GM12878 (cell line): ENCODE results near the gene CD34. TPM values are rescaled to one million over a fixed set of nuclear protein-coding genes. Genes with fewer than 3 reads are reported as not detected.

Experiments
- ATAC-seq: fragments of 200-7000 bp; cut with Tn5 transposase; 3 replicates; pipeline ENCODE4 v1.9.1; 2020; ENCODE audit warnings: mild to moderate bottlenecking, moderate library complexity
- BruUV-seq: library from RNA; stranded (reverse); fragments of 400-500 nt; replicated peaks from 2 replicates; lab custom pipeline; 2021; lab: Mats Ljungman, UMichigan
- CTCF ChIA-PET: fragments of 300-600 bp; sonication (Branson Sonifier 250); formaldehyde crosslinking; extraction: SDS; loops from one replicate; lab custom pipeline; 2021; ENCODE audit warnings: inconsistent platforms; lab: Yijun Ruan, JAX
- POLR2A ChIA-PET: fragments of 350-600 bp; formaldehyde crosslinking; extraction: SDS; loops from one replicate; lab custom pipeline; 2021; ENCODE audit warnings: inconsistent platforms; lab: Charles Lee
- RAD21 ChIA-PET: fragments of 300-600 bp; sonication (Branson Sonifier 250); formaldehyde crosslinking; loops from one replicate; lab custom pipeline; 2023; ENCODE audit warnings: antibody characterized with exemption; ENCODE audit not compliant: unreplicated experiment; lab: Charles Lee
- SMC1A ChIA-PET: fragments of 300-600 bp; sonication (Branson Sonifier 250); formaldehyde crosslinking; loops from one replicate; lab custom pipeline; 2023; ENCODE audit not compliant: unreplicated experiment, uncharacterized antibody; lab: Charles Lee
- DNase-seq: peaks from one replicate; pipeline ENCODE4 v3.0.0-alpha.2; 2011; ENCODE audit warnings: low read depth, low spot score
- FAIRE-seq: peaks from 3 replicates; lab custom pipeline; 2011; peaks lifted over from hg19 to GRCh38; lab: Jason Lieb, UNC
- H2AFZ ChIP-seq: 2 replicates; pipeline ENCODE4 v1.6.0; 2011; ENCODE audit warnings: low read depth, low read length, control low read depth; ENCODE audit not compliant: control insufficient read depth
- H3K27ac ChIP-seq: 2 replicates; pipeline ENCODE4 v1.5.1; 2011; ENCODE audit warnings: control low read depth; ENCODE audit not compliant: control insufficient read depth, insufficient read depth
- H3K27me3 ChIP-seq, 2 experiments: replicated peaks in 1 of 2; 2 replicates each; pipeline versions ENCODE4 v1.6.0 to v1.6.1; 2011; ENCODE audit warnings: low read length in 1 of 2; ENCODE audit not compliant: control insufficient read depth in 2 of 2, insufficient read depth in 2 of 2
- H3K36me3 ChIP-seq, 2 experiments: 2 replicates each; pipeline ENCODE4 v1.5.1; 2011; ENCODE audit warnings: low read length in 1 of 2; ENCODE audit not compliant: control insufficient read depth in 2 of 2, insufficient read depth in 2 of 2
- H3K4me1 ChIP-seq: 2 replicates; pipeline ENCODE4 v1.6.1; 2011; ENCODE audit warnings: mild to moderate bottlenecking, low read length, moderate library complexity, mixed read lengths; ENCODE audit not compliant: control insufficient read depth, insufficient read depth
- H3K4me2 ChIP-seq: 2 replicates; pipeline ENCODE4 v1.6.0; 2011; ENCODE audit warnings: control low read depth; ENCODE audit not compliant: control insufficient read depth, insufficient read depth
- H3K4me3 ChIP-seq: fragments of 200-600 bp; sonication (generic); 2 replicates; pipeline ENCODE4 v1.5.1; 2016
- H3K79me2 ChIP-seq: 2 replicates; pipeline ENCODE4 v1.6.0; 2011; ENCODE audit warnings: low read length; ENCODE audit not compliant: control insufficient read depth, insufficient read depth
- H3K9ac ChIP-seq: 2 replicates; pipeline ENCODE4 v1.8.0; 2011; ENCODE audit warnings: low read length, control low read depth, mixed read lengths; ENCODE audit not compliant: control insufficient read depth, insufficient read depth
- H3K9me3 ChIP-seq: replicated peaks from 3 replicates; pipeline ENCODE4 v1.5.1; 2011; ENCODE audit warnings: mild to moderate bottlenecking, low read length; ENCODE audit not compliant: control insufficient read depth, insufficient read depth
- H4K20me1 ChIP-seq: 2 replicates; pipeline ENCODE4 v1.6.0; 2011; ENCODE audit not compliant: control insufficient read depth, insufficient read depth
- BRCA1 ChIP-seq: IDR thresholded peaks from 2 replicates; pipeline ENCODE4 v1.6.1; 2011; ENCODE audit warnings: low read depth, low read length, improper control_type of control experiment
- CBX3 ChIP-seq: fragments of 200-600 bp; sonication (generic); IDR thresholded peaks from 2 replicates; pipeline ENCODE4 v1.6.1; 2016; ENCODE audit warnings: low read depth, borderline replicate concordance
- JUNB ChIP-seq: IDR thresholded peaks from 2 replicates; pipeline ENCODE4 v1.6.1; 2016; ENCODE audit warnings: antibody characterized with exemption, mild to moderate bottlenecking
- POLR2A ChIP-seq: IDR thresholded peaks from 2 replicates; pipeline ENCODE4 v1.6.1; 2011; ENCODE audit warnings: low read depth, mild to moderate bottlenecking, low read length
- RFX5 ChIP-seq: IDR thresholded peaks from 2 replicates; pipeline ENCODE4 v1.6.1; 2011; ENCODE audit warnings: low read depth, low read length, improper control_type of control experiment
- SP1 ChIP-seq: IDR thresholded peaks from one replicate; pipeline ENCODE4 v1.6.1; 2011; ENCODE audit warnings: low read depth, low read length
- ZNF274 ChIP-seq: IDR thresholded peaks from one replicate; pipeline ENCODE4 v1.8.0; 2011; ENCODE audit not compliant: insufficient read length, insufficient read depth
- WGBS: methylation state at CpG from one replicate; pipeline ENCODE4 v1.1.6; 2016; ENCODE audit warnings: low lambda C conversion rate; ENCODE audit not compliant: insufficient replicate concordance, insufficient coverage; ENCODE audit errors: missing lambda C conversion rate; 5-methylcytosine and 5-hydroxymethylcytosine counted together
- in situ Hi-C: fragments of 300-500 bp; cut with MboI; formaldehyde crosslinking; loops from 9 replicates; pipeline ENCODE4 v1.14.3; 2018; ENCODE audit warnings: mixed read lengths
- intact Hi-C: fragments of 100-400 bp; cut with micrococcal nuclease; formaldehyde crosslinking; loops from one replicate; pipeline ENCODE4 v1.14.2; 2022; ENCODE audit not compliant: unreplicated experiment
- polyA plus RNA-seq, 11 experiments: library from polyadenylated mRNA; depleted of rRNA in 4 of 11; unstranded in 6 of 11; stranded (reverse) in 5 of 11; fragments of >200 nt; fragmentation: Nextera tagmentation in 4 of 11; fragmentation: Illumina TruSeq in 1 of 11; extraction: Ambion mirVana in 4 of 11; extraction: Trizol in 1 of 11; gene quantifications; 1 replicate in 1 of 11; 2 replicates in 10 of 11; pipeline versions ENCODE4 v1.2.1 to v1.2.3, GENCODE V29; 2011 to 2016; ENCODE audit warnings: inconsistent platforms in 2 of 11, missing spikeins in 2 of 11, low read depth in 1 of 11
- total RNA-seq, 4 experiments: library from RNA; depleted of rRNA in 3 of 4; stranded (reverse); fragments of >200 nt in 3 of 4; fragmentation: Illumina TruSeq in 1 of 4; extraction: Trizol in 1 of 4; gene quantifications; 2 replicates each; pipeline versions ENCODE4 v1.2.1 to v1.2.3, GENCODE V29; 2013 to 2021

The CD34 gene
- total and polyA plus RNA-seq, 10 of the 15 experiments (the other 5 are each of a cell fraction or from before 2014, with no cell fraction given), result under 0.01 to 0.08 (median 0.02) TPM; not detected in 6

DNA sequence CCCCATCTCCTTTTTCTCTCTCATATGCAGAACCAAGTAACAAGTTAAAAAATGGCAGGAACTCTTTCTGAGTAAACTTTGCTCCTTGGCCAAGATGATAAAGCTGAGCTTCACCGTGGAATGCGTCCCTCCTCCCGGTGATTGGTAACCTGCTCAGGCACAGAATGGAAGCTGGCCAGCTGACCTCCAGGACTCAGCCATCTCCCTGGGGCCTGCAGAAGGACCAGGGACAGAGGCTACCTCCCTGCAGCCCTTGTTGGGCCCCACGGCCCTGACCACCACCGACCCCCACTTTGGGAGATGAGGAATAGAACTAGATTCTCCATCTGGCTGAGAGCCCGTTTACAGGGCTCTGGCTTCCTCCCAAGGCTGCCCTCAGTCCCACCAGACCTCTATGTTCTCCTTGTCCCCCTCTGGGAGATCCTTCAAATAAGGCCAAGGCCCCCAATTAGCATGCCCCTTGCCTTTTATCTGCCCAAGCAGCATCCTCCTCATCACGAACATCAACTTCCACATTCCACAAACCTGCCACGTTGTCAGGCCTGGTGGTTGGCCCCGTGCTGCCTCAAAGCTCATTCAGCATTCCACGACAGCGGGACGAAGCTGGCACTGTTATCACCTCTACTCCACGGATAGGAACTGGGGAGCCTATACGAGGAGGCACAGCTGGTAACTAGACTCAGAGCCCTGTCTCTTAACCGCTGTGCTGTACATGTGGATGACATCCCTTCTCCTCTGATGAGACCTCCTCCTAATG, 74.2 kb downstream of the CD34 start:
- 94% methylated on average over 15 of the region's 15 CpGs for WGBS
- Histone ChIP-seq H2AFZ (no peak overlapping the region), H3K4me2 (no peak overlapping the region), H3K9me3 (no peaks in the 10 kb centered on the region; the same call in 2 of the 3 replicates), H3K79me2 (no peaks in the 10 kb centered on the region; the same call in 1 of the 2 replicates), H3K9ac (no peak overlapping the region), H3K36me3 (peaks cover 0 to 4% of the 10 kb centered on the region in 2 experiments; a peak in 2 of 4 replicates), H4K20me1 (no peaks in the 10 kb centered on the region), H3K4me3 (no peak overlapping the region), H3K4me1 (peaks cover 22% of the 10 kb centered on the region), H3K27ac (no peak overlapping the region), H3K27me3 (no peaks in the 10 kb centered on the region)
- TF ChIP-seq ZNF274 (no peak), POLR2A (no peak), RFX5 (no peak), SP1 (no peak), CBX3 (no peak), BRCA1 (no peak), JUNB (no peak)
- SMC1A ChIA-PET, result interaction anchor here (12.0 kb wide), 1 partner anchor 30 kb away, joined by 444 read pairs; no protein-coding TSS in a partner anchor
- ATAC-seq (no peak), DNase-seq (no peak), FAIRE-seq (no peak)
- POLR2A ChIA-PET, result interaction anchor here (1.0 to 20.7 kb wide), 3 partner anchors 9 to 29 kb away, joined by 3 to 620 read pairs (median 18); no protein-coding TSS in a partner anchor
- intact Hi-C loops, result no loop called here
- CTCF ChIA-PET, result interaction anchor here (26.0 kb wide), 1 partner anchor 32 kb away, joined by 821 read pairs; no protein-coding TSS in a partner anchor
- RAD21 ChIA-PET, result no interaction called here
- BruUV-seq, result TSS peak; percentile 35
- in situ Hi-C loops, result no loop called here
